BLaER1 (cell line): Measurements from ENCODE around the gene SUN1.
A peak's percentile ranks its signal among the peaks of the same experiment; 100 is the strongest.

ENCODE experiments used
- H3K27ac ChIP-seq: shearing (Covaris generic); formaldehyde crosslinking; 2 replicates; pipeline ENCODE4 v1.8.1; 2022
- H3K27me3 ChIP-seq: shearing (Covaris generic); formaldehyde crosslinking; 2 replicates; pipeline ENCODE4 v1.8.1; 2022
- H3K36me3 ChIP-seq: shearing (Covaris generic); formaldehyde crosslinking; 2 replicates; pipeline ENCODE4 v1.8.1; 2022
- H3K4me1 ChIP-seq: shearing (Covaris generic); formaldehyde crosslinking; 2 replicates; pipeline ENCODE4 v1.8.1; 2022
- H3K4me2 ChIP-seq: shearing (Covaris generic); formaldehyde crosslinking; 2 replicates; pipeline ENCODE4 v1.8.1; 2022
- H3K4me3 ChIP-seq: shearing (Covaris generic); formaldehyde crosslinking; 2 replicates; pipeline ENCODE4 v1.8.1; 2022
- H3K9ac ChIP-seq: shearing (Covaris generic); formaldehyde crosslinking; 2 replicates; pipeline ENCODE4 v1.8.1; 2022
- H3K9me3 ChIP-seq: shearing (Covaris generic); formaldehyde crosslinking; 2 replicates; pipeline ENCODE4 v1.8.1; 2022
- H4K20me1 ChIP-seq: shearing (Covaris generic); formaldehyde crosslinking; 2 replicates; pipeline ENCODE4 v1.8.1; 2022
- Cebpa-rat ChIP-seq: shearing (Covaris generic); IDR thresholded peaks from 2 replicates; pipeline ENCODE4 v1.8.1; 2022

SUN1 gene

GRCh38 chr7:874031-874749 is 41.9 kb downstream of the SUN1 start:
- H3K36me3 ChIP-seq = peaks cover 64% of the 10 kb centered on the region

DNA sequence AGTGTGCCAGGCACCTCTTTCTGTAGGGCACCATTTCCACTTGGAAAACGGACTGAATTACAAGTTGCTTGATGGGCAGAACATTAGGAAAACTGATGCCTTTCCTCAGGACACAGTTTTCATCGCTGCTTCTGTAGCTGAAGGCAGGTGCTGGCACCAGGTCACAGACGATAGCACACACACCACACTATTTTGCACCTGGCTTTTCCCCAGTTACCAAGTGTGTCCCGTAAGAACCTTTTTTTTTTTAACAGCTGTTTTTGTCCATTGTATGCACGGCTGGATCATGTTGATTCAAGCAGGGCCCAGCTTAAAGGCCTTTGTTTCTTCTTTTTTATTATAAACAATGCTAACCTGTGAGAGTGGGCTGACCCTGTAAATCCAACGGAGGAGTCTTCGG is 42.8 kb downstream of the SUN1 start:
- Histone ChIP-seq H3K4me1 (peaks cover 49% of the 10 kb centered on the region), H4K20me1 (peaks cover 23% of the 10 kb centered on the region), H3K9ac (peak overlapping the region; percentile 67), H3K4me2 (peak overlapping the region; percentile 75), H3K27ac (peak overlapping the region; percentile 83), H3K4me3 (no peak overlapping the region), H3K27me3 (no peaks in the 10 kb centered on the region), H3K36me3 (peaks cover 61% of the 10 kb centered on the region), H3K9me3 (no peaks in the 10 kb centered on the region)
- no peak for TF ChIP-seq Cebpa-rat

More at GRCh38 chr7:874031-874749, 41.9 kb downstream of the SUN1 start:
- Histone ChIP-seq H3K27ac (peak overlapping the region; percentile 36), H3K4me2 (peak overlapping the region; percentile 43), H4K20me1 (peaks cover 15% of the 10 kb centered on the region), H3K9me3 (no peaks in the 10 kb centered on the region), H3K27me3 (no peaks in the 10 kb centered on the region), H3K4me1 (peaks cover 41% of the 10 kb centered on the region), H3K9ac (0 out of 2 replicates have a peak overlapping the region, but pooled peaks have one; percentile 51), H3K4me3 (no peak overlapping the region)
- peak; percentile 46; the same call in 1 of the 2 replicates for TF ChIP-seq Cebpa-rat

- H3K4me2 ChIP-seq = peak overlapping the region; percentile 75
- peak overlapping the region; percentile 40 for H3K4me3 ChIP-seq
- peak overlapping the region; percentile 67 for H3K9ac ChIP-seq
- no peaks in the 10 kb centered on the region for H3K9me3 ChIP-seq
- no peak for TF ChIP-seq Cebpa-rat
- H3K36me3 ChIP-seq = peaks cover 61% of the 10 kb centered on the region
- peaks cover 29% of the 10 kb centered on the region for H4K20me1 ChIP-seq
- peak overlapping the region; percentile 83 for H3K27ac ChIP-seq
- no peaks in the 10 kb centered on the region for H3K27me3 ChIP-seq
- H3K4me1 ChIP-seq = peaks cover 51% of the 10 kb centered on the region
Observed at GRCh38 chr7:875476-876076, 43.3 kb downstream of the SUN1 start.

DNA sequence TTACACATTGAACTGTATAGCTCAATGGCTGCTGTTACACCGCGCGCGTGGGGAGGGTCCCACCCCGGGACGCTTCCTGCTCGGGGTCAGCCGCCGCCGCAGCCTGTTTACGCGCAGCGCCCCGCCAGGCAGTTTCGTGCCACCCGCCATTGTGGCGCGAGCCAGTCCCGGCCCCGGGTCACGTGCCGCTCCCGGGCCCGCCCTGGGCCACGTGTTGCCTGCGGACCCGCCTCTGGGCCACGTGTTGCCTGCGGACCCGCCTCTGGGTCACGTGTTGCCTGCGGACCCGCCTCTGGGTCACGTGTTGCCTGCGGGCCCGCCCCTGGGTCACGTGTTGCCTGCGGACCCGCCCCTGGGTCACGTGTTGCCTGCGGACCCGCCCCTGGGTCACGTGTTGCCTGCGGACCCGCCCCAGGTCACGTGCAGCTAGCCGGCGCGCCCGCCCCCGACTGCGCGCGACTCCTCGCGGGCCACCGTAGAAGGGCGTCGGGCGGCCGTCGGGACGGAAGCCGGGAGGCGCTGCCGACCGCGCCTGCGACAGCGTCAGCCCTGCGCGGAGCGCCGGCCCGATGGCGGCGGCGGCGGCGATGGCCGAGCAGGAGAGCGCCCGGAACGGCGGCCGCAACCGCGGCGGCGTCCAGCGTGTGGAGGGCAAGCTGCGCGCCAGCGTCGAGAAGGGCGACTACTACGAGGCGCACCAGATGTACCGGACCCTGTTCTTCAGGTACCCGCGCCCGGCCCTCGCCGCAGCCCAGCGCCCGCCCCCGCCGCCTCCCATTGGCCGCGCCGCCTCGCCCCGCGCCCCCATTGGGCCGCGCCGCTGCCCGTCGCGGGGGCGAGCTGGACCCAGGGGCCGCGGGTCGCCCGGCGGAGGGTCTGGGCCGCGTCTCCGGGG is 44.0 kb downstream of the SUN1 start, which contains the start of gene GET4:
Gene GET4, plus strand, starts transcription at position 478 of the 895 bp plus-strand sequence. Its CDS starts 92 bp downstream, at position 570.
- Histone ChIP-seq H3K9me3 (no peaks in the 10 kb centered on the region), H4K20me1 (peaks cover 36% of the 10 kb centered on the region), H3K36me3 (peaks cover 58% of the 10 kb centered on the region), H3K4me3 (peak within 1 kb of the TSS; percentile 94), H3K4me1 (peaks cover 51% of the 10 kb centered on the region), H3K27me3 (no peaks in the 10 kb centered on the region), H3K4me2 (peak within 1 kb of the TSS; percentile 95), H3K27ac (peak within 1 kb of the TSS; percentile 90), H3K9ac (peak within 1 kb of the TSS; percentile 95)
- no peak for TF ChIP-seq Cebpa-rat

GRCh38 chr7:876972-877311 is 44.7 kb downstream of the SUN1 start:
- H3K27ac ChIP-seq = peak overlapping the region; percentile 90

DNA sequence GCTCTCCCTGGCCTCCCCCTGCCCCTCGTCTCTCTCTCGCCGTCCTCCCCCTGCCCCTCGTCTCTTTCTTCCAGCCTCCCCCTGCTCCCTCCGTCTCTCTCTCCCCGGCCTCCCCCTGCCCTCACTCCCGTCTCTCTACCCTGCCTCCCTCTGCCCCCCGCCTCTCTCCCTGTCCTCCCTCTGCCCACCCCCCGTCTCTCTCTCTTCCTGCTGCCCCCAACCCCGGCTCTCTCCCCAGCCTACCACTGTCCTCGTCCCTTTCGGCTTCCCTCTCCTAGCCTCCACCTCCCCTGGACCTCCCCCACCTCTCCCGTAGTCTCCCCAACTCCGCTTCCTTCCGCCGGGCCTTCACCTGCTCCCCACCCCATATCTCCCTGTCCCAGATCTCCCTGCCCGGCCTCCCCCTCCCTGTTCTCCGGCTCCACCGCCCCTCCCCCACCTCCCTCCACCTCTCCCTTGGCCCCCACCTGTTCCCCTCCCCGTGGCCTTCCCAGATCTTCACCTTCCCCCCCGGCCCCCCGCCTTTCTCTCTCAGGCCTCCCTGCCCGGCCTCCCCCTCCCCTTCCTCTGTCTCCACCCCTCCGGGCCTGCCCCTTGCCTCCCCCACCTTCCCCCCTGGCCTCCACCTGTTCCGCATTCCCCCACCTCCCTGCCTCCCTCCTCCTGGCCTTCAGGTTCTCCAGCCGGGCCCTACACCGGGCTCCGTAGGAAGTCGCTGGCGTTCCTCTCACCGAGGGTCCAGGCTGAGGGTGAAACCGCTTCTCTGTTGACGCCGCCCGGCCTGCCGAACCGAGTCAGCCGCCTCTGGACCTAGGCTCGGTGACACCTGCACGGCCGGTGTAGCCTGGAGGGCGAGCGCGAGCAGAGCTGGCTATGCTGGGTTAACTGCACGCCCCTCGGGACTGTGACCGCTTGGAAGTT is 45.3 kb downstream of the SUN1 start:
- Histone ChIP-seq H3K9me3 (no peaks in the 10 kb centered on the region), H3K9ac (peak overlapping the region; percentile 95), H3K4me3 (peak overlapping the region; percentile 94), H3K27me3 (no peaks in the 10 kb centered on the region), H3K4me1 (peaks cover 59% of the 10 kb centered on the region), H3K4me2 (peak overlapping the region; percentile 95), H3K27ac (peak overlapping the region; percentile 90), H3K36me3 (peaks cover 58% of the 10 kb centered on the region), H4K20me1 (peaks cover 49% of the 10 kb centered on the region)
- TF ChIP-seq Cebpa-rat = no peak

More at GRCh38 chr7:876972-877311, 44.7 kb downstream of the SUN1 start:
- H3K4me1 ChIP-seq = peaks cover 53% of the 10 kb centered on the region
- H3K9me3 ChIP-seq = no peaks in the 10 kb centered on the region
- H4K20me1 ChIP-seq = peaks cover 42% of the 10 kb centered on the region
- H3K9ac ChIP-seq = peak overlapping the region; percentile 95
- H3K36me3 ChIP-seq = peaks cover 58% of the 10 kb centered on the region
- H3K4me3 ChIP-seq = peak overlapping the region; percentile 94
- H3K4me2 ChIP-seq = peak overlapping the region; percentile 95
- no peaks in the 10 kb centered on the region for H3K27me3 ChIP-seq
- no peak for TF ChIP-seq Cebpa-rat

DNA sequence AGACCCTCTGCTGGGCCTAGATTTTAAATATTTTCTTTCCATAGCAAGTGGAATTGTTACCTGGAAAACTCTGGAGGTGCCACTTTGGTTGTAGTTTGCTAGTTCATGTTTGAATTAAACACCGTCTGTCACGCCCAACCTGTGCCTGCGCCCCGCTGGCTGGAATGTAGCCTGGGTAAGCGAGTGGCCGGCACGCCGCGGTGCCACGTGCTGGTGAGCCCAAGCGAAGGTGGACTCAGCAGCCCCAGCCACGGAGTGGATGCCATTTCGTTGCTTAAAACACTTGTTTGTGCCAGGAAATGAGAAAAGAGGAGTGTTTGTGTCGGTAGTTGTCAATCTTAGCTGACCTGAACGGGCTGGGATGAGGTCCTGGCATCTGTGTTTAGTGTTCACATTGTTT is 46.8 kb downstream of the SUN1 start:
- Histone ChIP-seq H3K27ac (0 out of 2 replicates have a peak overlapping the region, but pooled peaks have one; percentile 20), H3K4me2 (peak overlapping the region; percentile 95), H4K20me1 (peaks cover 64% of the 10 kb centered on the region), H3K4me3 (no peak overlapping the region), H3K4me1 (peaks cover 62% of the 10 kb centered on the region), H3K36me3 (peaks cover 58% of the 10 kb centered on the region), H3K9me3 (no peaks in the 10 kb centered on the region), H3K9ac (peak overlapping the region; percentile 48), H3K27me3 (no peaks in the 10 kb centered on the region)
- no peak for TF ChIP-seq Cebpa-rat

DNA sequence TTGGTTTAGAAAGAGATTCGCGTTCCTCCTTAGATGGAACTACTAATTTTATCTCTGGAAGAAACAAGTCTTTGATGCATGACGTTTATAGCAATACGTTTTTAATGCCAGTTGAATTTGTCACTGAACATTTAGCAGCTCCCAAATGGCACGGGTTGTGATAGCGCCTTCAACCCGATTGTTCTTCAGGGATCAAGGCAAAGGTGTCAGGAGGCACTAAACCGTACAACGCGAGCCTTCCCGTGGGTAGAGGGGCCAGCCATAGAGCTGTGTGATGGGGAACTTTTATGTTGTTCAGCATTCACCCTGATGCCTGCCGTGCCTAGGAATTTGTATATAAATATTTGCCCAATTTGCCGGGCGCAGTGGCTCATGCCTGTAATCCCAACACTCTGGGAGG is 47.4 kb downstream of the SUN1 start:
- peaks cover 63% of the 10 kb centered on the region for H3K36me3 ChIP-seq
- no peaks in the 10 kb centered on the region for H3K27me3 ChIP-seq
- peak overlapping the region; percentile 48; the same call in 1 of the 2 replicates for H3K9ac ChIP-seq
- H3K27ac ChIP-seq = 0 out of 2 replicates have a peak overlapping the region, but pooled peaks have one; percentile 20
- no peak overlapping the region for H3K4me3 ChIP-seq
- H4K20me1 ChIP-seq = peaks cover 70% of the 10 kb centered on the region
- H3K4me2 ChIP-seq = peak overlapping the region; percentile 95
- TF ChIP-seq Cebpa-rat = no peak
- peaks cover 67% of the 10 kb centered on the region for H3K4me1 ChIP-seq
- H3K9me3 ChIP-seq = no peaks in the 10 kb centered on the region

DNA sequence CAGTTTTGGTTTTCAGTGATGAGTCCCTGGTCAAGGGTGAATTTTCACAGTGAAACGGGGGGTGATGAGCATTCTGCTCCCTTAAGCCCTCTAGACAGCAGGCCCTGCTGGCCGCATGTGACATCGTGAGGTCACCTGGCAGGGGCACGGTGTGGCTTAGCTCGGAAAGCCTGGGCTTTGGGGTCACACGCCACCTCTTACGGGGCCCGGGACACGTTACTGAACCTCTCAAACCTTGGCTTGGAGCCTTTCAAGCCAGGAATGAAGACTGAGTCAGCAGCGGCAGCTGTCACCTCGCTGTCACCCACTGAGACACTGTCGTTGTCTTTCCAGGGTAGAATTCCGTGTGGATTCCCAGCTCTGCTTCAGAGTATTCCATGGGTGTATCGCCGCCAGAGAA is 48.2 kb downstream of the SUN1 start:
- Histone ChIP-seq H3K27me3 (no peaks in the 10 kb centered on the region), H3K36me3 (peaks cover 61% of the 10 kb centered on the region), H4K20me1 (peaks cover 77% of the 10 kb centered on the region), H3K9me3 (no peaks in the 10 kb centered on the region), H3K4me2 (no peak overlapping the region), H3K9ac (no peak overlapping the region), H3K27ac (no peak overlapping the region), H3K4me1 (peaks cover 67% of the 10 kb centered on the region), H3K4me3 (no peak overlapping the region)
- no peak for TF ChIP-seq Cebpa-rat
